IPS DF 19.7 (cell line): ENCODE data around the gene KRT79.

Source experiments
- DNase-seq: peaks from one replicate; pipeline ENCODE4 v3.0.0-alpha.2; 2013; ENCODE audit warnings: low read depth, low spot score

KRT79 gene

GRCh38 chr12:52819731-52820510 lies 14.2 kb downstream of the KRT79 start:
- no peak for DNase-seq

- DNase-seq, result no peak
Observed at GRCh38 chr12:52818887-52819420, 15.2 kb downstream of the KRT79 start.

DNA sequence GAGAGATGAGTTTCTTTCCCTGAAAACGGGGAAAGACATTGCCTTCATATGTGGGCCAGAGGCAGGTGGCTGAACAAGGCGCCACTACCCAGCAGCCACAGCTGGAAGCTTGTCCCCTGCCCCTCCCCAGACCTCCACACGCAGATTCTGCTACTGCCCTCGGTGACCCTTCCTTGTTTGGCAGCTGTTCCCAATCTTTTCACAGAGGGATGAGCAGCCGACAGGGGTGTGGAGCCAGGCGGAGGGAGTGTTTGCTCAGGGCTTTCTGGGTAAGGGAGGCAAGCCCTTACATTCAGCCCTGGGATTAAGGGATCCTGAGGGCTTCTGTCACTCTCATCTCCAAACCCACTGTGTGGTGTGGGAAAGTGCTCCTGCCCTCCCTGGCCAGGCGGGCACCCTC lies 15.7 kb downstream of the KRT79 start:
- no peak for DNase-seq

DNA sequence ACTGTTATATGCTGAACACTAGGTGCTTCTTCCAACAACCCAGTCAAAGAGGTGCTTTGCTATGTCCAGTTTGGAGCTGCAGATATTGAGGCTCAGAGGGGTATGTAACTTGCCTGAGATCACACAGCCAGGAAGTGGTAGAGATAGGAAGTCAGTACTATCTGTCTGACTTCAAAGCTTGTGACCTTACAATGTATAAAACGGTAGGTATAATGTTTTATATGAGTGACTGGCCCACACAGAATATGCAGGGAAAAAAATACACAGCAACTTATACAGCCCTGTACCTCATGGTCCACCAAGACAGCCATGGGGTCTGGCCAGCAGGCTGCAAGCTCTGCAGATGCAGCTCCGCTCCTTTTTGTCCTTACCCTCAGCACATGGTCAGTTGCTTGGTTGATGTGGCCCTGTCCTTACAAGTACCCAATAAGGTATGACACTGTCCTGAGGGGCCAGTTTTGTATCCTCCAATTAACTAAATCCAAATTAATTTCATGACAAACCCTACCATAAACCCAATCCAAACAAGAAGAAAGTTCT lies 16.3 kb downstream of the KRT79 start:
- no peak for DNase-seq

GRCh38 chr12:52817003-52817698 lies 17.0 kb downstream of the KRT79 start:
- DNase-seq, result no peak

- no peak for DNase-seq
Observed at GRCh38 chr12:52815676-52816588, 18.2 kb downstream of the KRT79 start.

DNA sequence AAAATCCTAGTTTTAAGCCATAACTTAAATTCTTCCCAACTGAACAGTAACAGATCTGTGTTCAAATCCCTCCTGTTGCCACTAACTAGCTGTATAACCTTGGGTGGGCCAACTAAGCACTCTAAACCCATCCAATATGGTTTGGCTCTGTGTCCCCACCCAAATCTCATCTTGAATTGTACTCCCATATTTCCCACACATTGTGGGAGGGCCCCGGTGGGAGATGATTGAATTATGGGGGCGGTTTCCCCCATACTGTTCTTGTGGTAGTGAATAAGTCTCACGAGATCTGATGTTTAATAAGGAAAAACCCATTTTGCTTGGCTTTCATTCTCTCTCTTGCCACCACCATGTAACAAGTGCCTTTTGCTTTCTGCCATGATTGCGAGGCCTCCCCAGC lies 18.9 kb downstream of the KRT79 start:
- no peak for DNase-seq

DNA sequence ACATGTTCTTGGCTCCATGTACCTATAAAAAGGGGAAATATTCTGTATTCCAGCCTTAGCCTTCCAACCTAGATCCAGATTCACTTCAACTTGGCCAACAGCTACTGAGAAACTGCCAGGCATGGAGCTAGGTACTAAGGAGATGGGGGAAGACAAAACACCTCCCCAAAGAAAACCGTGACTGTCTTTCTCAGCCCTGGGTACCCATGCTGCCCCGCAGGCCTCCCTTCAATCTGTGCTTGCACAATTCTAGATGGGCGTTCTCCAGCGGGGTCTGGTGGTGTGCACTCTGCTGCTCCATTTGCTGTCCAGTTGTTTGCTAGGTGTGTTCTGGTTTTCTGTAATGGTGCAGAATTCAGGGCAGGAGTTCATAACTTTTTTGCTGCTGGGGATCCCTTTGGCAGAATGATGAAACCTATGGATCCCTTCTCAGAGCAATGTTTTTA lies 19.4 kb downstream of the KRT79 start:
- no peak for DNase-seq

- DNase-seq, result no peak
Observed at GRCh38 chr12:52813885-52814709, 20.0 kb downstream of the KRT79 start, which contains the start of gene KRT4. Gene KRT4, minus strand, starts transcription at chr12:52814116. Its CDS starts 58 bp downstream, at chr12:52814058.

DNA sequence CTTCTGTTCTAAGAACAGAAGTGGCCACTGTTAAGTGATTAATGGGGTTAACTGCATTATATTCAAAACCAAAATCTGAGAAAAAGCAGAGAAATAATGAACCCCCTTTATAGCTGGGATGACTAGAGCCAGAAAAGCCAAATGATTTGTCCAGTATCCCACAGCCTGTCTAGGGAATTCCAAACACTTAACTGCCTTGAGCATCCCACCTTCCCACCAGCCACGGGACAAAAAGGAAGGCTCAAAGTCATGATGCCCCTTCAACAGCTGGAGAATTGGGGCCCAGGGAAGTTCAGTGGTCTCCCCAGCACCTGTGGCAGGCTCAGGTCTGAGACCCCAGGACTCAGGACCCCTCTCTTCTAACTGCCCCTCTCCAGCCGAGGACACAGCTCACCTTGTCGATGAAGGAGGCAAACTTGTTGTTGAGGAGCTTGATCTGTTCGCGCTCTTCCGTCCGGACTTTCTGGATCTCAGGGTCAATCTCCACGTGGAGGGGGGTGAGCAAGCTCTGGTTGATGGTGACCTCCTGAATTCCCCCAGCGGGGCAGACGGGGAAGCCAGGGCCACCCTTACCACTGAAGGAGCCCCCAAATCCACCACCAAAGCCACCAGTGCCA lies 20.8 kb downstream of the KRT79 start:
- DNase-seq, result no peak

DNA sequence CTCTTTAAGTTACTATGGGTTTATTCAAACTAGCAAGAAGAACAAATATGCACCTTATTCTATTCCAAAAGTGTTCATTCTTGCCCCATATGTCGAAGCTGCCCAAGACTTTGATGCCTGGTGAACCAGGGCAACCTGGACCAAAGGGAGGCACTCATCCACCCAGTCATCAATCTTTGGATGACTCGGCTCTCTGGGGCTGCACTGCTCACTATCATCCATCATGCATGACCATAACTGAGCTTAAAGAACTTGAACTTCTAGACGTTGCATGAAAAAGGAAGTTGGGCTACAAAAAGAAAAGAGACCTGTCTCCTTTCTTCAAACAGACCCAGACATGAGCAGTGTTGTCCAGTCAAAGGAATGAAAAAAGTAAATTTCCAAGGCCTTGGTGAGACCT lies 21.4 kb downstream of the KRT79 start:
- DNase-seq, result no peak

DNA sequence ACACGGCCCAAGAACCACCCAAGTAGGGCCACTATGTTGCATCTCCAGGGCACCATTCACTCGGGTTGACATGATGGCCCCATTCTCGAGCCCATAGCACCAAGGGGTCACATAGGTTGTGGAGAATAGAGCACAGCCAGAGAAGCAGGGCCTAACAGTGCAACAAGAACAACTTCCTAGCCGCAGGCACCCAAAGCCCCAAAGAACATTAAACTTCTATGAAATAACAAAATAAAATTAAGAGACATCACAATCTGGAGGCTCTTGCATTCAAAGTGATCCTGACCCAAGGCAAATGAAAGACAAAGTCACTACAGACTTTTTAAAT lies 22.1 kb downstream of the KRT79 start:
- no peak for DNase-seq

GRCh38 chr12:52811191-52812072 lies 22.7 kb downstream of the KRT79 start:
- no peak for DNase-seq

DNA sequence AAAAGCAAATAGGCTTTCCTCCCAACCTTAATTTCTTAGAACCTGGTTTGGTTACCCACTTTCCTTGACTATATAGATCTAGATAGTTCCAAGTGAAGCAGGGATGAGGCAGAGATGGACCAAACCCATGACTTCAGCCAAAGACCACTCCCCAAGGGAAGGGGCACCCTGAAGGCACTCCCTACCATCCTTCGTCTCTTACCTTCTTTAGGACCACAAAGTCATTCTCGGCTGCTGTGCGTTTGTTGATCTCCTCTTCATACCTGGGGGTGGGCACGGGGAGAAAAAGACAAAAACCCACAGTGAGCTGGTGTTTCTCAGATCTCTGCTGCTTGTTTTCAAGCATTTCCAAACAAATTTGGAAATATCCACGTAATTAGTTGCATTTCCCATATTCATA lies 23.6 kb downstream of the KRT79 start:
- no peak for DNase-seq

- DNase-seq, result no peak
Observed at GRCh38 chr12:52809166-52809565, 24.9 kb downstream of the KRT79 start.

- no peak for DNase-seq
Observed at GRCh38 chr12:52808573-52809160, 25.4 kb downstream of the KRT79 start.

- DNase-seq, result no peak
Observed at GRCh38 chr12:52807544-52808470, 26.3 kb downstream of the KRT79 start.
